OCI-M1 (cell line): ENCODE measurements around the gene MAP3K6.
"Not testable (repeated sequence)": the region's sequence is repeated elsewhere in the genome, so short reads cannot be mapped to it uniquely, and the experiment has no call there.

Experiments used
- DNase-seq: peaks from one replicate; lab custom pipeline; 2025; lab: John Stamatoyannopoulos, UW

MAP3K6 gene

DNA sequence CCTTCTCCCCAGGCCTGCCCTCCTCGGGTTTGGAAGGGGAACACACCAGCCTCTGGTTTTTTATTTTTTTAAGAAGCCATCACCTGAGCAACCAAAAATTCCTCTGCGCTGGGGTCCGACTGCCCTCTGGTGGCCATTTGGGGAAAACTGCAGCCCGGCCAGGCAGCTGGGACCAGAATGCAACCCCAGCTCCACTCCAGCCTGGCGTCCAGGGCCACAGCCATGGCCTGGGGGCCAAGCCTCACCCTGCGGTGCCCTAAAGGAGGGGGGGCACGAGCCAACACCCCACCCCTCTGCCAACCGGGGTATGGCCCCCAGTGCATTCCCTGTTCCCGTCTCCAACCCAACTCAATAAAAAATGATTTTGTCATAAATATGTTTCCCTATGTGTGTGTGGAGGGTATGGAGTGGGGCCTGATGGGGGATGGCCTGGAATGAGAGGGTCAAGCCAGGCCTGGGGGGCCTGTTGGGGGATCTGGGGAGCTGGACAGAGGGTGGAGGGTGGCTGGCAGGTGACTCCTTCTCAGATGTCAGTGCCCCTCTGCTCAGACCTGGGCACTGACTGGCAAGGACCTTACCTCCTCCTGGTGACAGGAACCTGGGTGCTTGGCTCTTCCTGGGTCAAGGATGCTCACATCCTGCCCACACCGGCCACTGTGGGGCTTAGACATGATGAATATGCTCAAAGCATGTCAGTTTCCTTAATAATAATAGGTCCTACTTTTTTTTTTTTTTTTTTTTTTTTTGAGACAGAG, 28.9 kb upstream of the MAP3K6 start:
- DNase-seq = peak; percentile 89

GRCh38 chr1:27394925-27395324, 28.2 kb upstream of the MAP3K6 start:
- no peak for DNase-seq

DNA sequence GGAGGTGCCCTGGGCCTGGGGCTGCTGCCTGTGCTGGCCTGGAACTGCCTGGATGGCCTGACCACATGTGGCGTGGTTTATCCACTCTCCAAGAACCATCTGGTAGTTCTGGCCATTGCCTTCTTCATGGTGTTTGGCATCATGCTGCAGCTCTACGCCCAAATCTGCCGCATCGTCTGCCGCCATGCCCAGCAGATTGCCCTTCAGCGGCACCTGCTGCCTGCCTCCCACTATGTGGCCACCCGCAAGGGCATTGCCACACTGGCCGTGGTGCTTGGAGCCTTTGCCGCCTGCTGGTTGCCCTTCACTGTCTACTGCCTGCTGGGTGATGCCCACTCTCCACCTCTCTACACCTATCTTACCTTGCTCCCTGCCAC, 27.5 kb upstream of the MAP3K6 start:
- DNase-seq = no peak

DNA sequence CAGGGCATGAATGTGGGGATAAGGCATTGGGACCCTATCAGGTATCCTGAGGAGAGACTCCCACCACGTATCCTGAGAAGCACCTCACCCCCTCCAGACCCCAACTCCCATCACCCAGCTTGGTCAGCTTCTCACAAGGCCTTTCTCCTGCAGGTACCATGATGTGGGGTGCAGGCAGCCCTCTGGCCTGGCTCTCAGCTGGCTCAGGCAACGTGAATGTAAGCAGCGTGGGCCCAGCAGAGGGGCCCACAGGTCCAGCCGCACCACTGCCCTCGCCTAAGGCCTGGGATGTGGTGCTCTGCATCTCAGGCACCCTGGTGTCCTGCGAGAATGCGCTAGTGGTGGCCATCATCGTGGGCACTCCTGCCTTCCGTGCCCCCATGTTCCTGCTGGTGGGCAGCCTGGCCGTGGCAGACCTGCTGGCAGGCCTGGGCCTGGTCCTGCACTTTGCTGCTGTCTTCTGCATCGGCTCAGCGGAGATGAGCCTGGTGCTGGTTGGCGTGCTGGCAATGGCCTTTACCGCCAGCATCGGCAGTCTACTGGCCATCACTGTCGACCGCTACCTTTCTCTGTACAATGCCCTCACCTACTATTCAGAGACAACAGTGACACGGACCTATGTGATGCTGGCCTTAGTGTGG, 27.0 kb upstream of the MAP3K6 start:
- DNase-seq = no peak

GRCh38 chr1:27392778-27393635, 26.2 kb upstream of the MAP3K6 start:
- no peak for DNase-seq

DNA sequence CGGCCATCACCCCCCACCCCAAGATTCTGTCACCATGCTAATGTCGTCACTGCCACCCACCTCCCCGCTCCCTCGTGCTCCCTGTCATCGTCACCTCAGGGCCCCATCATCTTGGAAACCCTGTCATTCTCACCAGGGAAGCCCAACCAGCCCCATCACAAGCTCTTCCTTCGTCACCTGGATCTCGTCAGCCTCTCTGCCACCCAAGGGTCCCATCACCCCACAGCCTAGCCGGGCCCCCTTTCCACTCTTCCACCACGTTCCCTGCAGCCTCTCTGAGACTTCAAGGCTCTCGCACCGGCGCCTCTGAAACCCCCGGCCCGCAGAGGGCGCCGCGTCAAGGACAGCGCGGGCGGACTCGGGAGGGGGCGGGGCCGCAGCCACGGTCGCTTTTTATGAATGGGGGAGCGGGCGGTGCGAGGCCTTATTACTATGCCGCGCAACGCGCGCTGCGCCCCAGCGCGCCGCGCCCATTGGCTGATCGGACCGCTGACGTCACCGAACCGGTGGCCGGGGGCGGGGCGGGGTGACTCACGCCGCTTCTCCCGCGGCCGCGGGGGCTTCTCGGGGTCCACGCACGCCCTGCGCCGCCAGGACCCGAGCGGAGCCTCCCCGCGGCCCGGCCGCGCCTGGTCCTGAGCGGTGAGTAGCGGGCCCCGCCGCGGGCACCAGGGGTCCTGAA, 25.5 kb upstream of the MAP3K6 start, which contains the start of gene GPR3:
Gene GPR3, plus strand, starts transcription at position 527 of the 682 bp plus-strand sequence. CDS start 1,177 bp downstream, outside the sequence.
- DNase-seq = peak; percentile 96

DNA sequence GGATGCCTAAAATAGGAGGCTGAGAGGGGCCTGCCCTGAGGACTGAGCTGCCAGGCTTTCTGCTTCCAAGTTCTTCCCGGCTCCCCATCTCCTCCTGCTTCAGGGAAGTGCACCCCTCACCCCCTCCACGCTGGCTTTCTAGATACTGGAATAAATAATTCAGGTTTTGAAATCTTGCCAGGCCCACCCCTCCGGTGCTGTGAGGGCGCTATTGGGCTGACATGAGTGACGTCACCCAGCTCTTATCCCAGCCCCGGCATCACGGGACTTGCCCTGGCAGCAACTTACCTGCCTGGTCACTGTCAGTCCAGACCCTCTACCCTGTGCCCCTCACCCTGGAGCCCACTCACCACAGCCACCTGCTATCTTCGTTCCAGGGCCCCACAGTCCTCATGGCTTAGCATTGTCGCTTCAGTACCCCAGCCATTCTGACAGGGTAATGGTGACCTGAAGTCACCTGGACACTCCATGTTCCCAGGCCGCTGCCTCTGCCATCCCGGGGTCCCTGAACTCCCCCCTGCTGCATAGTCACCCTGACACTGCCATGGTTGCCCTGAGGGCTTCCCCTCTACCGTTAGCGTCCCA, 24.8 kb upstream of the MAP3K6 start:
- peak; percentile 71 for DNase-seq

GRCh38 chr1:27388337-27389005, 21.7 kb upstream of the MAP3K6 start:
- DNase-seq = peak; percentile 67

GRCh38 chr1:27384797-27385196, 18.0 kb upstream of the MAP3K6 start:
- DNase-seq = not testable (repeated sequence)

DNA sequence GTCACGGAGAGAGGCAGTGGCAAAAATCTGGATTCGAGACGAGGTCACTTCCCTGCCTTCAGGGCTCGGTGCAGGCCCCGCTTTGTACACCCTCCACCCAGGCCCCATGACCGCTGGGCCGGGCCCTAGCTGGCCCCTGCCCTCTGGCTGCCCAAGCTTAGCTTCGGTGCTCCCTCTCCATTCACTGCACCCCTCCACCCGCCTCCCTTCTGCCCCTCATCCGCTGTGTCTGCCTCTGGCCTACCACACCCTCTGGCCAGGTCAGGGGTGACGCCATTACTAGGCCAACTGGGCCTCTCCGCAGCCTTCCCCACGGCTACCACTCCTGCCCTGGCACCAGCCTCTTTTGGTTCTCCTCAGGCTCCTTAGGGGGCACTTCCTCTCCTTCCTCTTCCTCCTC, 16.9 kb upstream of the MAP3K6 start:
- no peak for DNase-seq

GRCh38 chr1:27383039-27383605, 16.4 kb upstream of the MAP3K6 start, which contains the start of gene CD164L2:
Gene CD164L2, minus strand, starts transcription at chr1:27383333. Its CDS starts 94 bp downstream, at chr1:27383239.
- no peak for DNase-seq

- DNase-seq = no peak
Measured at GRCh38 chr1:27381969-27382762, 15.4 kb upstream of the MAP3K6 start.

- no peak for DNase-seq
Measured at GRCh38 chr1:27380766-27381733, 14.3 kb upstream of the MAP3K6 start.

DNA sequence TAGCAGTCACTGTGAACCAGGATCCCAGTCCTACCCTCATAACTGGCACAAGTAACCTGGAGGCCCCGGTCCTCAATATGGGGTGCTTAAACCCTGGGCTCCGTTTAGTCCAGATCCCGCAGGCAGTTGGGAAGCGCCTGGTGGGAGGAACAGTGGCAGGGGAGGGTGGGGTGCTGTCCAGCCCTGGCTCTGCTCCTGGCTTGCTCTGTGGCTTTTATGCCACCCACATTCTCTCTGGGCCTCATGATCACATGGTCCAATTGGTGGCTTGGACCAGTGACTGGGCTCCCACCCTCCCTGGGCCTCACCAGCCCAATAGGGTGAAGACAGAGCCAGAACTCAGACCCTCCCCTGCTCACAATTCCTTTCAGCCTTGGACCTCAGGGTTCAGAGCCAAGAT, 13.5 kb upstream of the MAP3K6 start:
- no peak for DNase-seq

- no peak for DNase-seq
Measured at GRCh38 chr1:27379564-27380122, 12.9 kb upstream of the MAP3K6 start.

DNA sequence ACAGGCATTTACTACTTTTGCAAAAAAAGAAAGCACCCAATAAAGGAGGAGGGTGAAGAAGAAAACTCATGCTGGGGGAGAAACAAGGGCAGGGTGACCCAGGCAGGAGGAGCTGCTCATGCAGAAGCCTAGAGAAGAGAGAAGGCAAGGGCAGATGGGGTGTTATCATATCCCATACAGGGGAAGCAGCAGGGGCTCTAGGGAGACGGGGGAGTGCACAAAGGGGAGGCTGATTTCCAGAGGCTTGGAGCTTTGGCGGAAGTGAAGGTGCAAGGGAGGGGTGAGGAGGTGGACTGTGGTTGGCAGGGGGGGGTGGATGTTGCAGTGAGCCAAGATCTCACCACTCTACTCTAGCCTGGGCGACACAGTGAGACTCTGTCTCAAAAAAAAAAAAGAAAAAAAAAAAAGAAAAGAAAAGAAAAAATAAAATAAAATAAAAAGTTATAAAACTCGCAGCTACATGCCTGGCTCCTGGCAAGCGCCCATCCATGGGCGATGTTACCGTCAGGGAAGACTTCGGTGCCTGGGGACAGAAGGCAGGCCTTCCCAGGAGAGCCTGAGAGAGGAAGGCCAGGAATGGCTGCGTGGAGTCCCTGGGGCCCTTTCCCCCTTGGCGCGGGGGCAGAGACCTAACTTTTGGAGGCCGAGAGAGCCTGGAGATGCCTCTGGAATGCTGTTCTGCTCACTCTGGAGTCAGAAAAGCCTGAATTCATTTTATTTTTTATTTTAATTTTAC, 11.2 kb upstream of the MAP3K6 start:
- no peak for DNase-seq

- DNase-seq = no peak
Measured at GRCh38 chr1:27374362-27375086, 7.8 kb upstream of the MAP3K6 start, which contains the start of gene FCN3. Gene FCN3, minus strand, starts transcription at chr1:27374824. Its CDS starts 6 bp downstream, at chr1:27374818.
